ENCODE data around the gene RD3L. TPM values are rescaled to one million over a fixed set of nuclear protein-coding genes. Genes with fewer than 3 reads are reported as not detected.

Gene RD3L
- total and polyA plus RNA-seq, 9 of the 15 experiments (the other 6 are each of a cell fraction or from before 2014, with no cell fraction given), result 0.14 TPM; not detected in 8

DNA sequence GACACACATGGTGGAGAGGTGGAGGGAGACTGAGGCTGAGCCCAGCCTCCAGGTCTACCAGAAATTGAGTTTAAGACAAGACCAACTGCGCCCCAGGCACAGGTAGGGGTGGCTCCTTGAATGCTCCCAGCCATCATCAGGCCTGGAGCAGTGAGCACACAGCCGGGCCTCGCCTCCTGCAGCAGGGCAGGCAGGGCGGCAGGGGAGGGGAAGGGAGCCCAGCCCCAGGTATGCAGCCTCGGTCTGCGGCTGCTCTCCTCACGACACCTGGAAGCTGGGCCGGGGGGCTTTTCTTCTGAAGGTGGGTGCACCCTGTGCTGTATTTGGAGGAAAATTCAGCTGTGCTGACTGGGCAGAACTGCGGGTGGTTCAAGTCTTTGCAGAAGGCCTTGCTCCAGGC is 43.6 kb downstream of the RD3L start:
- no peak for DNase-seq (ENCODE audit: extremely low read depth in 1 of 4, low spot score in 3 of 4)
- H3K9ac ChIP-seq (ENCODE audit: insufficient read depth in 1 of 2, low read depth in 2 of 2, low read length in 2 of 2), result no peak overlapping the region
- H3K79me2 ChIP-seq (ENCODE audit: control insufficient read depth, insufficient read depth, low read length), result no peaks in the 10 kb centered on the region
- no peak overlapping the region for H3K27ac ChIP-seq (ENCODE audit: extremely low read depth, low read depth, low read length)
- no peak overlapping the region for H2AFZ ChIP-seq (ENCODE audit: low read depth, low read length)
- no peak for ATAC-seq
- intact Hi-C loops (cut with micrococcal nuclease) (no loop called here), in situ Hi-C loops (cut with MboI) (no loop called here)
- no peak overlapping the region for H3K4me2 ChIP-seq (ENCODE audit: insufficient read depth, low read length)
- 20% methylated on average over 4 of the region's 9 CpGs for WGBS (ENCODE audit: insufficient coverage, low coverage, missing lambda C conversion rate)
- no peaks in the 10 kb centered on the region for H3K36me3 ChIP-seq (ENCODE audit: control insufficient read depth, insufficient read depth, low read length)
- POLR2A ChIA-PET, result no interaction called here
- no peak for FAIRE-seq
- no peaks in the 10 kb centered on the region for H3K9me3 ChIP-seq (replicated peaks; ENCODE audit: control insufficient read depth, insufficient read depth, low read depth, low read length)
- no peaks in the 10 kb centered on the region for H3K9me1 ChIP-seq (ENCODE audit: control insufficient read depth, insufficient read depth, low read length)
- no peak for TF ChIP-seq SPI1 (IDR thresholded peaks at IDR 0.05; ENCODE audit: borderline replicate concordance, low read depth, low read length)
- TF ChIP-seq NELFE (IDR thresholded peaks at IDR 0.05; ENCODE audit: insufficient read depth, insufficient read length), result no peak
- no peak for TF ChIP-seq TAL1 (IDR thresholded peaks at IDR 0.05)
- no peak for TF ChIP-seq KDM1A (IDR thresholded peaks at IDR 0.05)
- TF ChIP-seq, protein P1, sequence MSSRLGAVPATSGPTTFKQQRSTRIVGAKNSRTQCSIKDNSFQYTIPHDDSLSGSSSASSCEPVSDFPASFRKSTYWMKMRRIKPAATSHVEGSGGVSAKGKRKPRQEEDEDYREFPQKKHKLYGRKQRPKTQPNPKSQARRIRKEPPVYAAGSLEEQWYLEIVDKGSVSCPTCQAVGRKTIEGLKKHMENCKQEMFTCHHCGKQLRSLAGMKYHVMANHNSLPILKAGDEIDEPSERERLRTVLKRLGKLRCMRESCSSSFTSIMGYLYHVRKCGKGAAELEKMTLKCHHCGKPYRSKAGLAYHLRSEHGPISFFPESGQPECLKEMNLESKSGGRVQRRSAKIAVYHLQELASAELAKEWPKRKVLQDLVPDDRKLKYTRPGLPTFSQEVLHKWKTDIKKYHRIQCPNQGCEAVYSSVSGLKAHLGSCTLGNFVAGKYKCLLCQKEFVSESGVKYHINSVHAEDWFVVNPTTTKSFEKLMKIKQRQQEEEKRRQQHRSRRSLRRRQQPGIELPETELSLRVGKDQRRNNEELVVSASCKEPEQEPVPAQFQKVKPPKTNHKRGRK (tag; IDR thresholded peaks at IDR 0.05), result no peak
- TF ChIP-seq, protein P2, sequence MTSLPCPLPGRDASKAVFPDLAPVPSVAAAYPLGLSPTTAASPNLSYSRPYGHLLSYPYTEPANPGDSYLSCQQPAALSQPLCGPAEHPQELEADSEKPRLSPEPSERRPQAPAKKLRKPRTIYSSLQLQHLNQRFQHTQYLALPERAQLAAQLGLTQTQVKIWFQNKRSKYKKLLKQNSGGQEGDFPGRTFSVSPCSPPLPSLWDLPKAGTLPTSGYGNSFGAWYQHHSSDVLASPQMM (CRISPR knock-in tag; IDR thresholded peaks at IDR 0.05), result no peak
- TF ChIP-seq TAF9B (IDR thresholded peaks at IDR 0.05; ENCODE audit: partially characterized antibody), result no peak
- TF ChIP-seq ETV5 (CRISPR knock-in tag; IDR thresholded peaks at IDR 0.05; ENCODE audit: low read depth), result no peak
- no peak for TF ChIP-seq ARID2 (IDR thresholded peaks at IDR 0.05)
- TF ChIP-seq, protein P3, sequence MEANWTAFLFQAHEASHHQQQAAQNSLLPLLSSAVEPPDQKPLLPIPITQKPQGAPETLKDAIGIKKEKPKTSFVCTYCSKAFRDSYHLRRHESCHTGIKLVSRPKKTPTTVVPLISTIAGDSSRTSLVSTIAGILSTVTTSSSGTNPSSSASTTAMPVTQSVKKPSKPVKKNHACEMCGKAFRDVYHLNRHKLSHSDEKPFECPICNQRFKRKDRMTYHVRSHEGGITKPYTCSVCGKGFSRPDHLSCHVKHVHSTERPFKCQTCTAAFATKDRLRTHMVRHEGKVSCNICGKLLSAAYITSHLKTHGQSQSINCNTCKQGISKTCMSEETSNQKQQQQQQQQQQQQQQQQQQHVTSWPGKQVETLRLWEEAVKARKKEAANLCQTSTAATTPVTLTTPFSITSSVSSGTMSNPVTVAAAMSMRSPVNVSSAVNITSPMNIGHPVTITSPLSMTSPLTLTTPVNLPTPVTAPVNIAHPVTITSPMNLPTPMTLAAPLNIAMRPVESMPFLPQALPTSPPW (CRISPR knock-in tag; IDR thresholded peaks at IDR 0.05), result no peak
- no peak for TF ChIP-seq BRD4 (IDR thresholded peaks at IDR 0.05)
- no peak for TF ChIP-seq TEAD1 (CRISPR knock-in tag; IDR thresholded peaks at IDR 0.05)
- no peak for TF ChIP-seq HDAC2 (IDR thresholded peaks at IDR 0.05)
- TF ChIP-seq, protein P4, sequence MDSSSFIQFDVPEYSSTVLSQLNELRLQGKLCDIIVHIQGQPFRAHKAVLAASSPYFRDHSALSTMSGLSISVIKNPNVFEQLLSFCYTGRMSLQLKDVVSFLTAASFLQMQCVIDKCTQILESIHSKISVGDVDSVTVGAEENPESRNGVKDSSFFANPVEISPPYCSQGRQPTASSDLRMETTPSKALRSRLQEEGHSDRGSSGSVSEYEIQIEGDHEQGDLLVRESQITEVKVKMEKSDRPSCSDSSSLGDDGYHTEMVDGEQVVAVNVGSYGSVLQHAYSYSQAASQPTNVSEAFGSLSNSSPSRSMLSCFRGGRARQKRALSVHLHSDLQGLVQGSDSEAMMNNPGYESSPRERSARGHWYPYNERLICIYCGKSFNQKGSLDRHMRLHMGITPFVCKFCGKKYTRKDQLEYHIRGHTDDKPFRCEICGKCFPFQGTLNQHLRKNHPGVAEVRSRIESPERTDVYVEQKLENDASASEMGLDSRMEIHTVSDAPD (CRISPR knock-in tag; IDR thresholded peaks at IDR 0.05), result no peak
- no peak for TF ChIP-seq ZBTB17 (CRISPR knock-in tag; IDR thresholded peaks at IDR 0.05)
- TF ChIP-seq, protein P5, sequence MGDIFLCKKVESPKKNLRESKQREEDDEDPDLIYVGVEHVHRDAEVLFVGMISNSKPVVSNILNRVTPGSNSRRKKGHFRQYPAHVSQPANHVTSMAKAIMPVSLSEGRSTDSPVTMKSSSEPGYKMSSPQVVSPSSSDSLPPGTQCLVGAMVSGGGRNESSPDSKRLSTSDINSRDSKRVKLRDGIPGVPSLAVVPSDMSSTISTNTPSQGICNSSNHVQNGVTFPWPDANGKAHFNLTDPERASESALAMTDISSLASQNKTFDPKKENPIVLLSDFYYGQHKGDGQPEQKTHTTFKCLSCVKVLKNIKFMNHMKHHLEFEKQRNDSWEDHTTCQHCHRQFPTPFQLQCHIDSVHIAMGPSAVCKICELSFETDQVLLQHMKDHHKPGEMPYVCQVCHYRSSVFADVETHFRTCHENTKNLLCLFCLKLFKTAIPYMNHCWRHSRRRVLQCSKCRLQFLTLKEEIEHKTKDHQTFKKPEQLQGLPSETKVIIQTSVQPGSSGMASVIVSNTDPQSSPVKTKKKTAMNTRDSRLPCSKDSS (IDR thresholded peaks at IDR 0.05; ENCODE audit: low read depth, partially characterized antibody), result no peak
- BruUV-seq (replicated peaks), result no TSS peak
- peaks cover 13 to 41% of the 10 kb centered on the region in 2 experiments; a peak in 3 of 5 replicates for H3K27me3 ChIP-seq (ENCODE audit: control insufficient read depth in 2 of 2, insufficient read depth in 2 of 2, low read length in 2 of 2)
- CTCF ChIA-PET (ENCODE audit: low intra/inter-chr PET ratio), result no interaction called here
- H3K4me1 ChIP-seq (replicated peaks in 1 of 2; ENCODE audit: control insufficient read depth in 2 of 2, insufficient read depth in 2 of 2, low read length in 2 of 2), result peaks cover 0 to 13% of the 10 kb centered on the region in 2 experiments; a peak in 2 of 5 replicates
- H3K4me3 ChIP-seq, result no peak overlapping the region
- 0 out of 2 replicates have a peak, but pooled peaks cover 2% of the 10 kb centered on the region for H4K20me1 ChIP-seq (replicated peaks; ENCODE audit: control insufficient read depth, insufficient read depth, low read length)
